ENCODE data around the gene TMEM170A. TPM values are rescaled to one million over a fixed set of nuclear protein-coding genes. Genes with fewer than 3 reads are reported as not detected.

Gene TMEM170A
- total and polyA plus RNA-seq, 10 of the 15 experiments (the other 5 are each of a cell fraction or from before 2014, with no cell fraction given): 7.3 to 28.2 (median 20.9) TPM

- intact Hi-C loops (cut with micrococcal nuclease; ENCODE audit: unreplicated experiment): no loop called here
- POLR2A ChIA-PET: interaction anchor here (1.4 kb wide), 1 partner anchor 24 kb away, joined by 3 read pairs; no protein-coding TSS in a partner anchor
- Histone ChIP-seq H3K79me2 (ENCODE audit: control insufficient read depth, insufficient read depth, low read length) (no peaks in the 10 kb centered on the region), H3K27ac (ENCODE audit: control insufficient read depth, insufficient read depth) (peak overlapping the region; percentile 74), H3K9ac (ENCODE audit: control insufficient read depth, insufficient read depth, low read length) (peak overlapping the region; percentile 46), H2AFZ (ENCODE audit: control insufficient read depth, low read depth, low read length) (peak overlapping the region; percentile 68), H3K27me3 (replicated peaks in 1 of 2; ENCODE audit: control insufficient read depth in 2 of 2, insufficient read depth in 2 of 2, low read length in 1 of 2) (no peaks in the 10 kb centered on the region), H3K9me3 (replicated peaks; ENCODE audit: control insufficient read depth, insufficient read depth, low read length) (no peaks in the 10 kb centered on the region), H4K20me1 (ENCODE audit: control insufficient read depth, insufficient read depth) (no peaks in the 10 kb centered on the region), H3K36me3 (ENCODE audit: control insufficient read depth in 2 of 2, insufficient read depth in 2 of 2, low read length in 1 of 2) (no peaks in the 10 kb centered on the region), H3K4me2 (ENCODE audit: control insufficient read depth, insufficient read depth) (peak overlapping the region; percentile 83), H3K4me1 (ENCODE audit: control insufficient read depth, insufficient read depth, low read length) (peaks cover 39% of the 10 kb centered on the region), H3K4me3 (no peak overlapping the region)
- FAIRE-seq: no peak
- ATAC-seq: peak; percentile 46
- BruUV-seq (replicated peaks): no TSS peak
- TF ChIP-seq MEF2B (IDR thresholded peaks at IDR 0.05; ENCODE audit: partially characterized antibody, poor library complexity, severe bottlenecking) (peak; percentile 37), E2F4 (IDR thresholded peaks at IDR 0.05; ENCODE audit: low read depth, low read length) (no peak), JUND (IDR thresholded peaks at IDR 0.05; ENCODE audit: low read depth, low read length) (no peak), CHD4 (IDR thresholded peaks at IDR 0.05) (no peak), GATAD2B (conservative IDR thresholded peaks at IDR 0.05; ENCODE audit: low read depth) (0 out of 2 replicates have a peak, but pooled peaks have one; percentile 11), RUNX3 (IDR thresholded peaks at IDR 0.05; ENCODE audit: low read length) (peak; percentile 64), POLR2A (IDR thresholded peaks at IDR 0.05; ENCODE audit: low read depth, low read length) (peak; percentile 18; the same call in 1 of the 2 replicates), YBX1 (IDR thresholded peaks at IDR 0.05) (no peak), HDGF (IDR thresholded peaks at IDR 0.05) (no peak), ZNF687 (IDR thresholded peaks at IDR 0.05) (no peak), WRNIP1 (IDR thresholded peaks at IDR 0.05; ENCODE audit: borderline replicate concordance, low read depth, low read length) (no peak), IKZF2 (IDR thresholded peaks at IDR 0.05) (peak; percentile 26 to 34; a peak in 3 of 4 replicates)
- 62% methylated on average over 9 of the region's 9 CpGs for WGBS (ENCODE audit: insufficient coverage, insufficient replicate concordance, low lambda C conversion rate, missing lambda C conversion rate)
- no peak for DNase-seq (ENCODE audit: low read depth, low spot score)
- SMC1A ChIA-PET (ENCODE audit: uncharacterized antibody, unreplicated experiment): interaction anchor here (1.3 to 3.0 kb wide), 7 partner anchors 9 to 135 kb away, joined by 3 to 13 read pairs (median 7); no protein-coding TSS in a partner anchor
- CTCF ChIA-PET: interaction anchor here (0.6 to 3.7 kb wide), 8 partner anchors 14 to 1231 kb away, joined by 3 to 20 read pairs (median 5); partner anchors contain the start of genes CFDP1 and TMEM170A
- RAD21 ChIA-PET (ENCODE audit: unreplicated experiment): interaction anchor here (1.0 to 3.4 kb wide), 7 partner anchors 10 to 278 kb away, joined by 3 to 19 read pairs (median 4); partner anchors contain the start of genes KARS1 and TERF2IP
- in situ Hi-C loops (cut with MboI): no loop called here
These were observed 21.7 kb upstream of the TMEM170A start for GRCh38 chr16:75486014-75486675.
